ENCODE data around the gene F13B.
"Not testable (repeated sequence)": the region's sequence is repeated elsewhere in the genome, so short reads cannot be mapped to it uniquely, and the experiment has no call there.

F13B gene

DNA sequence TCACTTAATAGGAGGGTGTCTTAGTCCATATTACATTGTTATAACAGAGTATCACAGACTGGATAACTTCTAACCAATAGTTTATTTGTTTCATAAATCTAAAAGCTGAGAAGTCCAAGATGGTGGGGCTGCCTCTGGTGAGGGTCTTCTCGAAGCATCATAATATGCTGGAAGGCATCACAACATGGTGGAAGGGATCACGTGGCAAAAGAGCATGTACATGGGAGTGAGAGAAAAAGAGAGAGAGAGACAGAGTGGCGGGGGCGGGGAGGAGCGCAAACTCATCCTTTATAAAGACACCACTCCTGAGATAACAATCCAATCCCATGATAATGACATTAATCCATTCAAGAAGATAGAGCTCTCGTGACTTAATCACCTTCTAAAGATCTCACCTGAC lies 58.2 kb downstream of the F13B start:
- Histone ChIP-seq H3K9me3 (ENCODE audit: control insufficient read depth, low read length) (peaks cover 5% of the 10 kb centered on the region), H3K36me3 (ENCODE audit: control insufficient read depth, insufficient read depth, low read length, severe bottlenecking) (no peaks in the 10 kb centered on the region), H3K4me1 (ENCODE audit: control insufficient read depth, insufficient read depth, low read length) (no peaks in the 10 kb centered on the region), H3K27me3 (replicated peaks; ENCODE audit: control insufficient read depth, insufficient read depth, low read length) (no peaks in the 10 kb centered on the region), H3K4me3 (ENCODE audit: low read length) (no peak overlapping the region), H3K9ac (ENCODE audit: low read length) (no peak overlapping the region)
- DNase-seq (ENCODE audit: low read depth): no peak

DNA sequence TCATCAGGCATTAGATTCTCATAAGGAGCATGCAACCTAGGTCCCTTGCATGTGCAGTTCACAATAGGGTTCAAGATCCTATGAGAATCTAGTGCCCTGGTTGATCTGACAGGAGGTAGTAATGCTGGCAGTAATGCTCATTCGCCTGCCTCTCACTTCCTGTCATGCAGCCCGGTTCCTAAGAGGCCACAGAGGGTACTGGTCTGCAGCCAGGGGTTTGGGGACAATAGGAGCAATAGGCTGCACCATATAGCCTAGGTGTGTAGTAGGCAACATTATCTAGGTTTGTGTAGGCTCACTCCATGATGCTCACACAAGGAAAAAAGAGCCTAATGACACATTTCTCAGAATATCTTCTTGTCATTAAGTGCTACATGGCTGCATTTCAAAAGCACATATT lies 63.9 kb downstream of the F13B start:
- no peaks in the 10 kb centered on the region for H3K36me3 ChIP-seq (ENCODE audit: control insufficient read depth, insufficient read depth, low read length, severe bottlenecking)
- no peak overlapping the region for H3K4me3 ChIP-seq (ENCODE audit: low read length)
- DNase-seq (ENCODE audit: low read depth): no peak
- H3K27me3 ChIP-seq (replicated peaks; ENCODE audit: control insufficient read depth, insufficient read depth, low read length): no peaks in the 10 kb centered on the region
- no peak overlapping the region for H3K9ac ChIP-seq (ENCODE audit: low read length)
- no peaks in the 10 kb centered on the region for H3K4me1 ChIP-seq (ENCODE audit: control insufficient read depth, insufficient read depth, low read length)
- H3K9me3 ChIP-seq (ENCODE audit: control insufficient read depth, low read length): no peaks in the 10 kb centered on the region

DNA sequence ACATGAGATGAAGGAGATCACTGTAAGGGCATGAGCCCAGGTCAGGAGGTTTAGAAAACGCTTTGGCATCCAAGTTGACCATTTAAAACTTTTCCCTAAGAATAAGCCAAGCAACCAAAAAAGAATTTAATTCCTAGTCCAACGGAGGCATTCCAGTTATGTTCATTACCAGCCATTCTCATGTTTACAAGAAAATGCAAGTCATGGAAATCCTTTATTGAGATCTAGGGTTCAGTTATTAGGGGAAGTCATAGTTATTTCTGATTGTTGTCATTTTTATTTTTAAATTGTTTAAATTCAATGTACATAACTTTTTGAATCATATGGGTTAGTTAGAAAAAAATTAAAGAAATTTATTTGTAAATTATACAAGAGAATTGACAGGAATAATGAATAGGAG lies 65.2 kb downstream of the F13B start:
- DNase-seq (ENCODE audit: low read depth): no peak
- no peaks in the 10 kb centered on the region for H3K27me3 ChIP-seq (replicated peaks; ENCODE audit: control insufficient read depth, insufficient read depth, low read length)
- no peaks in the 10 kb centered on the region for H3K36me3 ChIP-seq (ENCODE audit: control insufficient read depth, insufficient read depth, low read length, severe bottlenecking)
- H3K9me3 ChIP-seq (ENCODE audit: control insufficient read depth, low read length): no peaks in the 10 kb centered on the region
- H3K9ac ChIP-seq (ENCODE audit: low read length): no peak overlapping the region
- peaks cover 12% of the 10 kb centered on the region for H3K4me1 ChIP-seq (ENCODE audit: control insufficient read depth, insufficient read depth, low read length)
- no peak overlapping the region for H3K4me3 ChIP-seq (ENCODE audit: low read length)

GRCh38 chr1:196997423-196997822 lies 69.6 kb downstream of the F13B start:
- H3K9ac ChIP-seq (ENCODE audit: low read length): no peak overlapping the region
- peak overlapping the region; percentile 44 for H3K4me3 ChIP-seq (ENCODE audit: low read length)
- DNase-seq (ENCODE audit: low read depth): peak; percentile 73
- peaks cover 18% of the 10 kb centered on the region for H3K4me1 ChIP-seq (ENCODE audit: control insufficient read depth, insufficient read depth, low read length)
- H3K36me3 ChIP-seq (ENCODE audit: control insufficient read depth, insufficient read depth, low read length, severe bottlenecking): no peaks in the 10 kb centered on the region
- H3K9me3 ChIP-seq (ENCODE audit: control insufficient read depth, low read length): no peaks in the 10 kb centered on the region
- H3K27me3 ChIP-seq (replicated peaks; ENCODE audit: control insufficient read depth, insufficient read depth, low read length): no peaks in the 10 kb centered on the region

- no peaks in the 10 kb centered on the region for H3K9me3 ChIP-seq (ENCODE audit: control insufficient read depth, low read length)
- H3K9ac ChIP-seq (ENCODE audit: low read length): no peak overlapping the region
- H3K4me1 ChIP-seq (ENCODE audit: control insufficient read depth, insufficient read depth, low read length): peaks cover 18% of the 10 kb centered on the region
- H3K4me3 ChIP-seq (ENCODE audit: low read length): no peak overlapping the region
- DNase-seq (ENCODE audit: low read depth): no peak
- H3K36me3 ChIP-seq (ENCODE audit: control insufficient read depth, insufficient read depth, low read length, severe bottlenecking): no peaks in the 10 kb centered on the region
- no peaks in the 10 kb centered on the region for H3K27me3 ChIP-seq (replicated peaks; ENCODE audit: control insufficient read depth, insufficient read depth, low read length)
These were observed 73.1 kb downstream of the F13B start for GRCh38 chr1:196993916-196994315.

- DNase-seq (ENCODE audit: low read depth); H3K4me3 ChIP-seq (ENCODE audit: low read length); H3K9me3 ChIP-seq (ENCODE audit: control insufficient read depth, low read length); H3K36me3 ChIP-seq (ENCODE audit: control insufficient read depth, insufficient read depth, low read length, severe bottlenecking); H3K9ac ChIP-seq (ENCODE audit: low read length); H3K27me3 ChIP-seq (replicated peaks; ENCODE audit: control insufficient read depth, insufficient read depth, low read length); H3K4me1 ChIP-seq (ENCODE audit: control insufficient read depth, insufficient read depth, low read length): not testable (repeated sequence)
These were observed 75.0 kb downstream of the F13B start for GRCh38 chr1:196991919-196992651.
